Duodenal mucosa (tissue), 2 donors: ENCODE data around the gene STK11.

Experiments used
- H3K27ac ChIP-seq: one replicate; pipeline ENCODE4 v1.7.0; 2013; ENCODE audit warnings: low read depth, low read length
- H3K27me3 ChIP-seq, 2 donors: one replicate each; pipeline ENCODE4 v1.7.0; 2013; ENCODE audit warnings: low read length in 2 of 2, control low read depth in 1 of 2; ENCODE audit not compliant: insufficient read depth in 2 of 2, control insufficient read depth in 1 of 2
- H3K36me3 ChIP-seq, 2 donors: one replicate each; pipeline ENCODE4 v1.7.0; 2013; ENCODE audit warnings: low read length in 2 of 2, control low read depth in 1 of 2; ENCODE audit not compliant: insufficient read depth in 2 of 2, control insufficient read depth in 1 of 2
- H3K4me1 ChIP-seq, 2 donors: one replicate each; pipeline ENCODE4 v1.7.0; 2013; ENCODE audit warnings: low read length in 2 of 2, control low read depth in 1 of 2; ENCODE audit not compliant: insufficient read depth in 2 of 2, control insufficient read depth in 1 of 2
- H3K4me3 ChIP-seq, 2 donors: one replicate each; pipeline ENCODE4 v1.7.0; 2013; ENCODE audit warnings: low read length in 2 of 2, low read depth in 1 of 2
- H3K9ac ChIP-seq, 2 donors: one replicate each; pipeline ENCODE4 v1.7.0; 2013; ENCODE audit warnings: low read length in 2 of 2, low read depth in 1 of 2
- H3K9me3 ChIP-seq, 2 donors: one replicate each; pipeline ENCODE4 v1.7.0; 2013; ENCODE audit warnings: low read length in 2 of 2, control low read depth in 1 of 2; ENCODE audit not compliant: control insufficient read depth in 1 of 2

Gene STK11

DNA sequence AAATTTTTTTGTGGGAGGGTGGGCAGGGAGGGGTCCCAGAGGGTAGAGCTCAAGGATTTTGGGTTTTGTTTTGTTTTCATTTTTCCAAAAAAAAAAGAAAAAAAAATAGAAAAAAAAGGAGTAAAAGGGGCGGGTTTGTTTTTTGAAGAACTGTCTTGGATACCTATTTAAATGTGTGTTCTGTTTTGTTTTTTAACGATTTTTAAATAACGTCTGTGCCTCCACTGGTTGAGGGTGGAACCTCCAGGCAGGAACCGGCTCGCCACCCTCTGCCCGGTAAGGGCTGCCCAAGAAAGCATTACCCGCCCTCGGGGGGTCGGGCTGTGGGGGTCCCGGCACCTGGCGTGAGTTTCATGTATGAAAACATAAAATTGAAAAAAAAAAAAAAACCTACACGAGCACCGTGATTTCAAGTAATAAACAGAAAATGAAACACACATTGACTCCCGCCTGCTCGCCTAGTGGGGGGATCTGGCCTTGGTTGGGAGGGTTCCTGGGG lies 53.2 kb downstream of the STK11 start:
- peak overlapping the region; percentile 76 to 82 for H3K9ac ChIP-seq
- peaks cover 59 to 64% of the 10 kb centered on the region in 2 donors for H3K4me1 ChIP-seq
- H3K9me3 ChIP-seq = no peaks in the 10 kb centered on the region
- H3K4me3 ChIP-seq = peak overlapping the region; percentile 54 to 63
- peaks cover 20 to 29% of the 10 kb centered on the region in 2 donors for H3K36me3 ChIP-seq
- peak overlapping the region; percentile 99 for H3K27ac ChIP-seq
- H3K27me3 ChIP-seq = no peaks in the 10 kb centered on the region

- peak overlapping the region; percentile 99 for H3K27ac ChIP-seq
- peaks cover 53 to 60% of the 10 kb centered on the region in 2 donors for H3K4me1 ChIP-seq
- no peaks in the 10 kb centered on the region for H3K27me3 ChIP-seq
- no peaks in the 10 kb centered on the region for H3K9me3 ChIP-seq
- H3K36me3 ChIP-seq = peaks cover 19 to 25% of the 10 kb centered on the region in 2 donors
- peak overlapping the region; percentile 54 to 63 for H3K4me3 ChIP-seq
- peak overlapping the region; percentile 76 to 82 for H3K9ac ChIP-seq
Measured at GRCh38 chr19:1259206-1259875, 53.8 kb downstream of the STK11 start.

DNA sequence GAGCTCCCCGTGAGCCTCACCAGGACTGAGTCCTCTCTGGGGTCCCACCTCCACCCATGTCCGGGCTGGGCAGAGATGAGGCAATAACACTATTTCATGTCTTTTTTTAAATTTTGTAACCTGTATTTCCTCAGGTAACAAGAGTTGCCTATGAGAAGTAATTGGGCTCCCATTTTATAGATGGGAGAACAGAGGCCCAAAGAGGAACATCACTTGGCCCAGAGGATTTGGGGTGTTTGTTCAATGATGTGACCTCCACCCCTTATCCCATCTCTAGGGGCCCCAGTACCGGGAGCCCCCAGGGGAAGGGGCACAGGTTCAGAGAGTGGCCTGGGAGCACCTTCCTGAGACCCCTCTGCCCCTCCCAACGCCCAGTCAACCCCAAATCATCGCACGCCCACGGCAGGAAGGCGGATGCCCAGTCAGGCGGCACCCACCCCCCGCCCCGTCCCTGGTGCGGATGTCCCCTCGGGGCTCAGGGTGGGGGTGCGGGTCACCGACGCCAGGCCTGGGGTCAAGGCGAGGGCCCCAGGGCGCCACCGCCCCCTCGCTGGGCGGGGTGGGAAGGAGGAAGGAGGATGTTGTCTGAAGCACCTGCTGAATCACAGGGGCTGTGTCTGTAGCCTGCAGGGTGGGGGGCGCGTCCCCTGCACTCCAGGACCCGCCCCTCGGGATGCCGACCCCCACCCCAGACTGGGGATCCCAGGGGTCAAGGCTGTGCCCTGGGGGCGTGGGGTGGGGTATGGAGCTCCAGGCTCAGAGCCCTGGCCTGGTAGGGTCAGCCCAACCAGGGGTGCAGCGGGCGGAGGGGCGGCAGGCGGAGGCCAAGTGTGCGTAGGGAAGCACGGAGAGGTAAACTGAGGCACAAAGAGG lies 54.5 kb downstream of the STK11 start:
- peak overlapping the region; percentile 76 to 82 for H3K9ac ChIP-seq
- no peaks in the 10 kb centered on the region for H3K9me3 ChIP-seq

DNA sequence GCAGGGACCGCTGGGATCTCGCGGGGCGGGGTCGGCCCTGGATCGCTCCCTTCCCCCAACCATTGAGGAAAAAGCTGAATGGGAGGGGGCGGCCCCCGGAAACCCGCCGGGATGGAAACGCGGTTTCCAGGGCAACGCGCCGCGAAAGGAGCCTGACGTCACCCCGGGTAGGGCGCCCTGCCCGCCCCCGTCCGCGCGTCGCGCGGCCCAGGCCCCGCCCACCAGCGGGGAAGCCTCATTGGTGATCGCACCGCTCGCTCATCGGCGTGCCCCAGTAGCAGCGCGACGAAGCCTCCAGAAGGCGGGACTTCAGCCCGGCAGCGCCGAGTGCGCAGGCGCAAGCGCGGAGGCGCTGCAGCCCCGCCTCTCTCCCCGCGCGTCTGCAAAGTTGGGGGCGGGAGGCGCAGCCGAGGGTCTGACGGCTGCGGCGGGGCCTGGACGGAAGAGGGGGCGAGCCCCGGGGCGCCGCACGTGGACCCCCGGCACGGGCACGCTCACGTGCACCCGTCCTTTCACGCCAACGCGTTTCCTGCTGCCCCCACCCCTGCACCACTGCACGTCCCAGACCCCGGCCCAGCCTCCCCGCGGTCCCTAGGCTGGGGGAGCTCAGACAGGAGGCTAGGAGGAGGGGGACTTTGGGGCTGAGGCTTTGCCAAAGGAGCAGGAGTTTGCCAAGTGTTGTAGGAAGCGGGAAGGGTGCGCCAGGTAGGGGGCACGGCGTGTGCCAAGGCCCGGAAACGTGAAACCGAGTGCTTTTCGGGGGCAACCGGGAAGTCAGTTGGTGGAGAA lies 55.4 kb downstream of the STK11 start:
- Histone ChIP-seq H3K36me3 (peaks cover 3 to 9% of the 10 kb centered on the region in 2 donors), H3K27me3 (no peaks in the 10 kb centered on the region), H3K9me3 (no peaks in the 10 kb centered on the region), H3K27ac (peak overlapping the region; percentile 99), H3K4me1 (peaks cover 50 to 64% of the 10 kb centered on the region in 2 donors), H3K4me3 (peak overlapping the region; percentile 77 to 86), H3K9ac (peak overlapping the region; percentile 85 to 96)

More for the DNA sequence above, 54.5 kb downstream of the STK11 start:
- peak overlapping the region; percentile 54 to 55 for H3K4me3 ChIP-seq
- peaks cover 47 to 61% of the 10 kb centered on the region in 2 donors for H3K4me1 ChIP-seq
- H3K36me3 ChIP-seq = peaks cover 11 to 17% of the 10 kb centered on the region in 2 donors
- H3K27ac ChIP-seq = peak overlapping the region; percentile 99
- no peaks in the 10 kb centered on the region for H3K27me3 ChIP-seq

DNA sequence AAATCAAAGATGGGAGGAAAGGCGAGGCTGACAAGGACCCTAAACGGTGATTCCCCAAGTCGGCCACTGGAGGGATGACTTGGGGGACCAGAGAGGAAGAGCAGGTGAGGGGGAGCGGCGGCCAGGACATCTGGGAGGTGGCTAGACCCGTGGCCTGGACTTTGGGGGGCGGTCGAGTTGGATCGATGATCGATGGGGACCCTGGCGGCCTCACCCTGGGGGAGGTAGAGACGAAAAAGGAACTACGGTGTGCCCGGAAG lies 55.9 kb downstream of the STK11 start:
- Histone ChIP-seq H3K4me3 (peak overlapping the region; percentile 77 to 86), H3K27me3 (no peaks in the 10 kb centered on the region), H3K27ac (peak overlapping the region; percentile 99), H3K4me1 (peaks cover 54 to 67% of the 10 kb centered on the region in 2 donors), H3K9me3 (no peaks in the 10 kb centered on the region), H3K9ac (peak overlapping the region; percentile 85 to 96), H3K36me3 (peaks cover 3 to 6% of the 10 kb centered on the region in 2 donors)

- H3K4me3 ChIP-seq = peak overlapping the region; percentile 77 to 86
- peak overlapping the region; percentile 99 for H3K27ac ChIP-seq
- H3K9ac ChIP-seq = peak overlapping the region; percentile 85 to 96
- H3K9me3 ChIP-seq = no peaks in the 10 kb centered on the region
- peaks cover under 1 to 3% of the 10 kb centered on the region in 2 donors for H3K36me3 ChIP-seq
- peaks cover 54 to 68% of the 10 kb centered on the region in 2 donors for H3K4me1 ChIP-seq
- H3K27me3 ChIP-seq = no peaks in the 10 kb centered on the region
Measured at GRCh38 chr19:1261798-1262622, 56.4 kb downstream of the STK11 start.

- H3K9ac ChIP-seq = peak overlapping the region; percentile 63 to 96
- peak overlapping the region; percentile 99 for H3K27ac ChIP-seq
- H3K4me3 ChIP-seq = peak overlapping the region; percentile 43 to 68
- no peaks in the 10 kb centered on the region for H3K27me3 ChIP-seq
- peaks cover 60 to 71% of the 10 kb centered on the region in 2 donors for H3K4me1 ChIP-seq
- H3K9me3 ChIP-seq = no peaks in the 10 kb centered on the region
- peaks cover 0 to 2% of the 10 kb centered on the region in 2 donors for H3K36me3 ChIP-seq
Measured at GRCh38 chr19:1262623-1263123, 57.1 kb downstream of the STK11 start.

DNA sequence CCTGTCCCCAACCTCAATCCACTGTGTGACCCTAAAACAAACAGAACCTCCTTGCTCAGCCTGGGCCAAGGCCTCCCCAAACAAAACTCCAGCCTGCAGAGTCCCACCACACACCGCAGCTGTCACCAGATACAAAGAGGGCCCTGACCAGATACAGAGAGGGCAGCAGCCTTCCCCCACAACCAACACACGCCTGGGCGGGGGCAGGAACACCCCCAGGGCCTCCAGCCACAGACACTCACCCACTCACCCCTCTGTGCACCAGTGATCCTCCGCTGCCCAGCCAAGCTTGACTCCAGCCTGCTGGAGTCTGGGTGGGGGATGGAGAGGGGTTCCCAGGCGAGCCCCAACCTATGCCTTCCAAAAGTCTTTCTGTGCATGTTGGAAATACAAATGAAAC lies 57.6 kb downstream of the STK11 start:
- Histone ChIP-seq H3K27ac (peak overlapping the region; percentile 99), H3K9me3 (no peaks in the 10 kb centered on the region), H3K27me3 (no peaks in the 10 kb centered on the region), H3K9ac (peak overlapping the region; percentile 12 to 96), H3K36me3 (no peaks in the 10 kb centered on the region), H3K4me3 (peak overlapping the region in 1 of 2 donors; percentile 43), H3K4me1 (peaks cover 63 to 71% of the 10 kb centered on the region in 2 donors)
